ENCODE measurements around the gene TRIM26. TPM values are rescaled to one million over a fixed set of nuclear protein-coding genes. Genes with fewer than 3 reads are reported as not detected.

Gene TRIM26
- total and polyA plus RNA-seq, 7 donors: 34.2 to 60.4 (median 40.3) TPM

DNA sequence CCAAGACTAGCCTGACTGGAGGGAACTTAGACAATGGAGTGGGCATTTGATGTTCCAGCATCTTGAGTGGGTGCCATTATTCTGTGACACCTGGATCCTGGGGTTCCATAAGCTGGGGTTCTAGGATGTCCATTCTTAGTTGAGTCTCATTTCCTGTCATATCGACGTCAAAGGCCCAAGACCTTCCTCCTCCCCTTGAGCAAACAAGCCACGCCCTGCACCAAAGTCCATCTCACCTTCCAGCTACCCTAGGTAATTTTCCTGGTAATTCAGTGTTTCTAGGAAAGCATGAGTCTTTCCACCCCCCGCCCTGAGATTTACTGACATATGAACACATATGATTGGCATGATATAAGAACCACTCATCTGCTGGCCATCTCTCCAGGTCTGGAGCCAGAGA is 77.4 kb downstream of the TRIM26 start, which contains the start of gene TRIM40:
TRIM40 (plus strand) TSS at position 384 of the 400 bp plus-strand sequence. CDS start 897 bp downstream, outside the sequence.
- DNase-seq: no peak
- TF ChIP-seq EP300 (IDR thresholded peaks at IDR 0.05) (no peak), POLR2A (IDR thresholded peaks at IDR 0.05) (no peak), POLR2AphosphoS5 (IDR thresholded peaks at IDR 0.05) (no peak)
- TF ChIP-seq, protein P1, sequence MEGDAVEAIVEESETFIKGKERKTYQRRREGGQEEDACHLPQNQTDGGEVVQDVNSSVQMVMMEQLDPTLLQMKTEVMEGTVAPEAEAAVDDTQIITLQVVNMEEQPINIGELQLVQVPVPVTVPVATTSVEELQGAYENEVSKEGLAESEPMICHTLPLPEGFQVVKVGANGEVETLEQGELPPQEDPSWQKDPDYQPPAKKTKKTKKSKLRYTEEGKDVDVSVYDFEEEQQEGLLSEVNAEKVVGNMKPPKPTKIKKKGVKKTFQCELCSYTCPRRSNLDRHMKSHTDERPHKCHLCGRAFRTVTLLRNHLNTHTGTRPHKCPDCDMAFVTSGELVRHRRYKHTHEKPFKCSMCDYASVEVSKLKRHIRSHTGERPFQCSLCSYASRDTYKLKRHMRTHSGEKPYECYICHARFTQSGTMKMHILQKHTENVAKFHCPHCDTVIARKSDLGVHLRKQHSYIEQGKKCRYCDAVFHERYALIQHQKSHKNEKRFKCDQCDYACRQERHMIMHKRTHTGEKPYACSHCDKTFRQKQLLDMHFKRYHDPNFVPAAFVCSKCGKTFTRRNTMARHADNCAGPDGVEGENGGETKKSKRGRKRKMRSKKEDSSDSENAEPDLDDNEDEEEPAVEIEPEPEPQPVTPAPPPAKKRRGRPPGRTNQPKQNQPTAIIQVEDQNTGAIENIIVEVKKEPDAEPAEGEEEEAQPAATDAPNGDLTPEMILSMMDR (IDR thresholded peaks at IDR 0.05): no peak
- no peaks in the 10 kb centered on the region for H3K9me3 ChIP-seq
- H3K27ac ChIP-seq: no peak within 1 kb of the TSS
- intact Hi-C loops (cut with DNase I): no loop called here
- peaks cover 0 to 2% (median 0%) of the 10 kb centered on the region in 4 donors for H3K4me1 ChIP-seq
- no peaks in the 10 kb centered on the region for H3K36me3 ChIP-seq
- WGBS, 2 donors: 9 to 62% methylated on average over 4 of the region's 4 CpGs
- H3K4me3 ChIP-seq: no peak within 1 kb of the TSS
- peaks cover 2 to 53% (median 5%) of the 10 kb centered on the region in 3 donors for H3K27me3 ChIP-seq

DNA sequence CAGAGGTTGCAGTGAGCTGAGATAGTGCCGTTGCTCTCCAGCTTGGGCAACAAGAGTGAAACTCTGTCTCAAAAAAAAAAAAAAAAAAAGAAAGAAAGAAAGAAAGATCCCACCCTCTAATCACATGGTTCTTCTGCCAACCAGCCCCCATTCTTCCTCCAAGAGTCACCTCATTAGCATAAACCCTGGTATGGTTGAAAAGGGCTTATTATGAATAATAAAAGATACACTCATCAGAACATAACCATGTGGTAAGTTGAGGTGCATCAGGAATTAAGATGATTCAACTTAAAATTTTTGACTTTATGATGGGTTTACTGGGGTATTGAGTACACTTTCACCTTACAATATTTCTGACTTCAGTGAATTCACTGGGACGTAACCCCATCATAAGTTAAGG is 78.1 kb downstream of the TRIM26 start:
- Histone ChIP-seq H3K27ac (no peak overlapping the region), H3K4me1 (peaks cover 0 to 4% (median 0%) of the 10 kb centered on the region in 4 donors), H3K36me3 (no peaks in the 10 kb centered on the region), H3K9me3 (no peaks in the 10 kb centered on the region), H3K4me3 (no peak overlapping the region), H3K27me3 (peaks cover 8 to 59% (median 11%) of the 10 kb centered on the region in 3 donors)
- intact Hi-C loops (cut with DNase I): no loop called here
- 86 to 89% methylated on average over 2 of the region's 2 CpGs for WGBS, 2 donors
- TF ChIP-seq POLR2AphosphoS5 (IDR thresholded peaks at IDR 0.05): no peak
- no peak for TF ChIP-seq POLR2A (IDR thresholded peaks at IDR 0.05)
- no peak for TF ChIP-seq EP300 (IDR thresholded peaks at IDR 0.05)
- TF ChIP-seq, protein P1 (IDR thresholded peaks at IDR 0.05): no peak
- DNase-seq: no peak

Other genes with a start within 250 kb of the TRIM26 start
- 10 to 100 TPM; 11.1 to 29.3 (median 23.3) TPM for gene POLR1H, start 152.1 kb downstream of the TRIM26 start, total RNA-seq
- gene POLR1H, start 152.1 kb downstream of the TRIM26 start, polyA plus RNA-seq: 10 to 100 TPM; 33.3 to 70.3 (median 61.7) TPM
- 10 to 100 TPM; 36.8 to 45.7 (median 42.2) TPM for gene PPP1R11, start 146.2 kb downstream of the TRIM26 start, total RNA-seq
- gene PPP1R11, start 146.2 kb downstream of the TRIM26 start, polyA plus RNA-seq: 100 to 1,000 TPM in 2 of 3 donors, 10 to 100 TPM in 1; 89.8 to 144 (median 107) TPM
- gene RNF39, start 137.6 kb downstream of the TRIM26 start, total RNA-seq: not detected
- 1 to 10 TPM in 1 of 3 donors, under 1 TPM in 2; 0.44 to 2.3 (median 0.60) TPM for gene RNF39, start 137.6 kb downstream of the TRIM26 start, polyA plus RNA-seq
- 1 to 10 TPM in 1 of 4 donors, under 1 TPM in 1, not detected in 2; 0.36 to 2.2 TPM for gene TRIM31, start 100.3 kb downstream of the TRIM26 start, total RNA-seq
- 100 to 1,000 TPM in 2 of 3 donors, 10 to 100 TPM in 1; 92.2 to 133 (median 118) TPM for gene TRIM31, start 100.3 kb downstream of the TRIM26 start, polyA plus RNA-seq
- not detected for gene TRIM40, start 77.3 kb downstream of the TRIM26 start, total RNA-seq
- 10 to 100 TPM in 2 of 3 donors, 1 to 10 TPM in 1; 6.6 to 23.8 (median 18.9) TPM for gene TRIM40, start 77.3 kb downstream of the TRIM26 start, polyA plus RNA-seq
- under 1 TPM in 1 of 4 donors, not detected in 3; 0.36 TPM for gene TRIM10, start 52.2 kb downstream of the TRIM26 start, total RNA-seq
- gene TRIM10, start 52.2 kb downstream of the TRIM26 start, polyA plus RNA-seq: 1 to 10 TPM; 2.7 to 4.8 (median 3.5) TPM
- under 1 TPM in 2 of 4 donors, not detected in 2; 0.28 to 0.36 TPM for gene TRIM15, start 49.9 kb downstream of the TRIM26 start, total RNA-seq
- gene TRIM15, start 49.9 kb downstream of the TRIM26 start, polyA plus RNA-seq: 10 to 100 TPM; 38.4 to 52.0 (median 46.0) TPM
- gene TRIM39, start 113.5 kb upstream of the TRIM26 start, total RNA-seq: 10 to 100 TPM; 11.9 to 23.2 (median 14.4) TPM
- gene TRIM39, start 113.5 kb upstream of the TRIM26 start, polyA plus RNA-seq: 10 to 100 TPM in 1 of 3 donors, 1 to 10 TPM in 2; 5.1 to 11.2 (median 7.2) TPM
- 100 to 1,000 TPM; 134 to 150 (median 141) TPM for gene RPP21, start 131.8 kb upstream of the TRIM26 start, total RNA-seq
- gene RPP21, start 131.8 kb upstream of the TRIM26 start, polyA plus RNA-seq: 10 to 100 TPM; 74.7 to 86.8 (median 76.3) TPM